H1 (cell line): ENCODE measurements around the gene ZBTB40. TPM values are rescaled to one million over a fixed set of nuclear protein-coding genes. Genes with fewer than 3 reads are reported as not detected.

Experiments
- CTCF ChIA-PET: fragments of 300-600 bp; sonication (Branson Sonifier 250); formaldehyde crosslinking; loops from one replicate; lab custom pipeline; 2021; ENCODE audit not compliant: partially characterized antibody; lab: Charles Lee
- POLR2A ChIA-PET: fragments of 300-600 bp; sonication (Branson Sonifier 250); formaldehyde crosslinking; loops from one replicate; lab custom pipeline; 2021; ENCODE audit warnings: inconsistent platforms; ENCODE audit not compliant: partially characterized antibody; lab: Charles Lee
- DNase-seq, 2 experiments: peaks; one replicate each; pipeline versions ENCODE4 v3.0.0 to v3.0.0-alpha.2; 2010 to 2022; ENCODE audit warnings: low spot score in 2 of 2, low read depth in 1 of 2, mixed read lengths in 1 of 2
- FAIRE-seq: peaks from 2 replicates; lab custom pipeline; 2011; peaks lifted over from hg19 to GRCh38; lab: Jason Lieb, UNC
- H2AFZ ChIP-seq: 2 replicates; pipeline ENCODE4 v1.8.1; 2012; ENCODE audit warnings: low read length, inconsistent platforms
- H2AK5ac ChIP-seq: 2 replicates; pipeline ENCODE4 v1.6.1; 2013; ENCODE audit warnings: low read depth, low read length
- H2BK120ac ChIP-seq: replicated peaks from 2 replicates; pipeline ENCODE3; 2013; ENCODE audit warnings: low read depth, low read length, inconsistent platforms
- H2BK12ac ChIP-seq: 2 replicates; pipeline ENCODE4 v1.6.1; 2013; ENCODE audit warnings: low read depth, low read length
- H2BK15ac ChIP-seq: 2 replicates; pipeline ENCODE4 v1.6.1; 2013; ENCODE audit warnings: low read length
- H2BK20ac ChIP-seq: 2 replicates; pipeline ENCODE4 v1.6.1; 2013; ENCODE audit warnings: low read length
- H2BK5ac ChIP-seq: 2 replicates; pipeline ENCODE4 v1.6.1; 2013; ENCODE audit warnings: low read depth, low read length
- H3K14ac ChIP-seq: 2 replicates; pipeline ENCODE4 v1.6.1; 2013; ENCODE audit warnings: inconsistent platforms; ENCODE audit not compliant: insufficient read length
- H3K18ac ChIP-seq: 2 replicates; pipeline ENCODE4 v1.6.1; 2013; ENCODE audit warnings: low read length; ENCODE audit errors: extremely low read depth
- H3K23ac ChIP-seq: 2 replicates; pipeline ENCODE4 v1.6.1; 2013; ENCODE audit warnings: inconsistent platforms; ENCODE audit not compliant: insufficient read length
- H3K23me2 ChIP-seq: 2 replicates; pipeline ENCODE4 v1.6.1; 2013; ENCODE audit warnings: low read depth, low read length
- H3K27ac ChIP-seq: 2 replicates; pipeline ENCODE4 v1.6.1; 2011; ENCODE audit warnings: low read depth, low read length, inconsistent platforms
- H3K27me3 ChIP-seq, 4 experiments: replicated peaks in 1 of 4; 1 replicate in 1 of 4; 2 replicates in 3 of 4; pipeline versions ENCODE4 v1.6.1 to v1.8.1; 2011 to 2013; ENCODE audit warnings: low read length in 3 of 4, mild to moderate bottlenecking in 3 of 4, inconsistent platforms in 2 of 4, mixed read lengths in 2 of 4, moderate library complexity in 1 of 4; ENCODE audit not compliant: control insufficient read depth in 3 of 4, insufficient read depth in 3 of 4; ENCODE audit errors: extremely low read depth in 1 of 4
- H3K36me3 ChIP-seq, 4 experiments: 2 replicates each; pipeline versions ENCODE4 v1.6.1 to v1.8.1; 2011 to 2013; ENCODE audit warnings: mild to moderate bottlenecking in 4 of 4, low read length in 3 of 4, moderate library complexity in 2 of 4, control low read depth in 1 of 4, inconsistent platforms in 1 of 4; ENCODE audit not compliant: insufficient read depth in 4 of 4, control insufficient read depth in 2 of 4
- H3K4ac ChIP-seq: replicated peaks from 2 replicates; pipeline ENCODE3; 2013; ENCODE audit warnings: low read length, low read depth, mixed read lengths, inconsistent platforms; ENCODE audit not compliant: insufficient read length
- H3K4me1 ChIP-seq, 4 experiments: replicated peaks in 1 of 4; 1 replicate in 1 of 4; 2 replicates in 3 of 4; pipeline versions ENCODE4 v1.6.1 to v1.8.1; 2011 to 2013; ENCODE audit warnings: low read length in 3 of 4, inconsistent platforms in 2 of 4, mixed read lengths in 1 of 4; ENCODE audit not compliant: insufficient read depth in 4 of 4, control insufficient read depth in 3 of 4
- H3K4me2 ChIP-seq, 2 experiments: 2 replicates each; pipeline versions ENCODE4 v1.6.1 to v1.8.1; 2011 to 2013; ENCODE audit warnings: low read depth in 2 of 2, low read length in 2 of 2, control low read depth in 1 of 2, inconsistent platforms in 1 of 2, mild to moderate bottlenecking in 1 of 2; ENCODE audit not compliant: insufficient read depth in 1 of 2
- H3K4me3 ChIP-seq, 4 experiments: fragments of 200-600, 300-600 bp in 1 of 4; sonication (generic), shearing (Covaris generic), sonication (Bioruptor Twin) in 1 of 4; 2 replicates each; pipeline versions ENCODE4 v1.5.1 to v1.8.1; 2011 to 2016; ENCODE audit warnings: low read length in 4 of 4, low read depth in 3 of 4, control low read depth in 2 of 4, inconsistent platforms in 2 of 4, mild to moderate bottlenecking in 2 of 4, mixed read lengths in 1 of 4, moderate library complexity in 1 of 4; ENCODE audit not compliant: insufficient read depth in 2 of 4; ENCODE audit errors: extremely low read depth in 1 of 4
- H3K56ac ChIP-seq: replicated peaks from 2 replicates; pipeline ENCODE3; 2013; ENCODE audit warnings: low read depth, mild to moderate bottlenecking, mixed read lengths, low read length, inconsistent platforms; ENCODE audit not compliant: insufficient read length
- H3K79me1 ChIP-seq: 2 replicates; pipeline ENCODE4 v1.6.1; 2013; ENCODE audit warnings: low read depth, low read length, control low read depth
- H3K79me2 ChIP-seq, 2 experiments: 2 replicates each; pipeline versions ENCODE4 v1.6.1 to v1.8.1; 2012 to 2013; ENCODE audit warnings: low read length in 2 of 2, mild to moderate bottlenecking in 2 of 2, inconsistent platforms in 1 of 2; ENCODE audit not compliant: insufficient read depth in 2 of 2, control insufficient read depth in 1 of 2
- H3K9ac ChIP-seq, 4 experiments: replicated peaks in 1 of 4; 1 replicate in 1 of 4; 2 replicates in 3 of 4; pipeline versions ENCODE4 v1.6.1 to v1.8.1; 2011 to 2013; ENCODE audit warnings: low read depth in 3 of 4, low read length in 3 of 4, control low read depth in 2 of 4, mild to moderate bottlenecking in 2 of 4, moderate library complexity in 2 of 4, inconsistent platforms in 1 of 4; ENCODE audit errors: extremely low read depth in 1 of 4
- H3K9me3 ChIP-seq, 2 experiments: 2 replicates each; pipeline versions ENCODE4 v1.6.1 to v1.8.1; 2012 to 2013; ENCODE audit warnings: mild to moderate bottlenecking in 2 of 2, moderate library complexity in 2 of 2, control low read depth in 1 of 2, inconsistent platforms in 1 of 2, low read depth in 1 of 2, low read length in 1 of 2, mixed read lengths in 1 of 2; ENCODE audit not compliant: insufficient read depth in 2 of 2
- H4K20me1 ChIP-seq, 2 experiments: replicated peaks in 1 of 2; 2 replicates each; pipeline versions ENCODE3 to v1.8.1; 2011 to 2013; ENCODE audit warnings: inconsistent platforms in 2 of 2, low read length in 2 of 2, mild to moderate bottlenecking in 1 of 2; ENCODE audit not compliant: insufficient read depth in 2 of 2, control insufficient read depth in 1 of 2
- H4K5ac ChIP-seq: 2 replicates; pipeline ENCODE4 v1.6.1; 2013; ENCODE audit warnings: low read length, low read depth, mixed read lengths, inconsistent platforms; ENCODE audit not compliant: insufficient read length
- H4K8ac ChIP-seq: 2 replicates; pipeline ENCODE4 v1.8.0; 2013; ENCODE audit warnings: mild to moderate bottlenecking, moderate library complexity, low read length, inconsistent platforms; ENCODE audit not compliant: insufficient read depth; ENCODE audit errors: extremely low read depth
- H4K91ac ChIP-seq: replicated peaks from 2 replicates; pipeline ENCODE3; 2013; ENCODE audit warnings: low read length, mixed read lengths, inconsistent platforms; ENCODE audit not compliant: insufficient read length
- BCL11A ChIP-seq, 2 experiments: IDR thresholded peaks; one replicate each; pipeline ENCODE4 v1.6.1; 2011; ENCODE audit warnings: low read depth in 2 of 2, low read length in 2 of 2, mild to moderate bottlenecking in 2 of 2
- CBX8 ChIP-seq: fragments of 300-800, 300-1000 bp; sonication (generic); IDR thresholded peaks from 2 replicates; pipeline ENCODE4 v1.7.1; 2016; ENCODE audit warnings: low read depth, low read length, borderline replicate concordance
- CTBP2 ChIP-seq: IDR thresholded peaks from 2 replicates; pipeline ENCODE4 v1.7.0; 2011; ENCODE audit warnings: borderline replicate concordance, mild to moderate bottlenecking, moderate library complexity, mixed read lengths, low read length; ENCODE audit not compliant: insufficient read depth, insufficient read length
- HDAC2 ChIP-seq, 2 experiments: fragments of 300-600 bp in 1 of 2; sonication (generic) in 1 of 2; IDR thresholded peaks; 2 replicates each; pipeline ENCODE4 v1.6.1; 2011 to 2012; ENCODE audit warnings: low read depth in 2 of 2, low read length in 2 of 2, mild to moderate bottlenecking in 2 of 2, moderate library complexity in 2 of 2, borderline replicate concordance in 1 of 2, inconsistent platforms in 1 of 2
- NANOG ChIP-seq: IDR thresholded peaks from 2 replicates; pipeline ENCODE4 v1.6.1; 2011; ENCODE audit warnings: low read length, low read depth, mild to moderate bottlenecking, inconsistent platforms; ENCODE audit not compliant: insufficient read depth, poor library complexity, severe bottlenecking
- SIX5 ChIP-seq: IDR thresholded peaks from 2 replicates; pipeline ENCODE4 v1.6.1; 2011; ENCODE audit warnings: mild to moderate bottlenecking, low read depth, low read length
- SUZ12 ChIP-seq: fragments of 200-600 bp; sonication (generic); IDR thresholded peaks from 2 replicates; pipeline ENCODE4 v1.6.1; 2012; ENCODE audit warnings: mild to moderate bottlenecking, inconsistent platforms, low read length, moderate library complexity, mixed read lengths
- TCF12 ChIP-seq: IDR thresholded peaks from 2 replicates; pipeline ENCODE4 v1.6.1; 2011; ENCODE audit warnings: low read depth, mild to moderate bottlenecking, low read length
- WGBS, 2 experiments: shearing (Covaris generic) in 1 of 2; methylation state at CpG; one replicate each; pipeline versions ENCODE4 v1.1.6 to v1.1.7; 2013 to 2015; ENCODE audit warnings: low lambda C conversion rate in 2 of 2, mixed read lengths in 2 of 2, inconsistent platforms in 1 of 2, low coverage in 1 of 2, missing lambda C conversion rate in 1 of 2; ENCODE audit not compliant: insufficient replicate concordance in 2 of 2, insufficient coverage in 1 of 2, insufficient read length in 1 of 2; ENCODE audit errors: extremely low coverage in 1 of 2, missing lambda C conversion rate in 1 of 2; 5-methylcytosine and 5-hydroxymethylcytosine counted together
- polyA plus RNA-seq, 7 experiments: library from polyadenylated mRNA; depleted of rRNA in 3 of 7; stranded (reverse) in 5 of 7; unstranded in 2 of 7; fragments of >200 nt in 5 of 7; fragments of 200-250 nt in 2 of 7; gene quantifications; 1 replicate in 5 of 7; 2 replicates in 1 of 7; 4 replicates in 1 of 7; pipeline versions ENCODE4 v1.2.1 to v1.2.3, GENCODE V29; 2011 to 2013; ENCODE audit warnings: missing spikeins in 2 of 7, mixed read lengths in 2 of 7
- total RNA-seq: library from RNA; stranded (reverse); fragmentation: NEBNext Ultra II Directional; extraction: Animal tissue kit (Norgen Biotek cat#: 25700); gene quantifications from 2 replicates; pipeline ENCODE4 v1.2.1, GENCODE V29; 2021
- TF ChIP-seq, protein P1 (sequence below), 3 experiments: IDR thresholded peaks; 1 replicate in 2 of 3; 2 replicates in 1 of 3; pipeline versions ENCODE4 v1.5.1 to v1.6.1; 2011; ENCODE audit warnings: low read length in 3 of 3, mild to moderate bottlenecking in 3 of 3, inconsistent platforms in 2 of 3, low read depth in 1 of 3, moderate library complexity in 1 of 3; ENCODE audit not compliant: insufficient read depth in 1 of 3; ENCODE audit errors: control extremely low read depth in 1 of 3

ZBTB40 gene
- total and polyA plus RNA-seq, 2 of the 8 experiments (the other 6 are each of a cell fraction or from before 2014, with no cell fraction given): 3.1 to 19.3 TPM

DNA sequence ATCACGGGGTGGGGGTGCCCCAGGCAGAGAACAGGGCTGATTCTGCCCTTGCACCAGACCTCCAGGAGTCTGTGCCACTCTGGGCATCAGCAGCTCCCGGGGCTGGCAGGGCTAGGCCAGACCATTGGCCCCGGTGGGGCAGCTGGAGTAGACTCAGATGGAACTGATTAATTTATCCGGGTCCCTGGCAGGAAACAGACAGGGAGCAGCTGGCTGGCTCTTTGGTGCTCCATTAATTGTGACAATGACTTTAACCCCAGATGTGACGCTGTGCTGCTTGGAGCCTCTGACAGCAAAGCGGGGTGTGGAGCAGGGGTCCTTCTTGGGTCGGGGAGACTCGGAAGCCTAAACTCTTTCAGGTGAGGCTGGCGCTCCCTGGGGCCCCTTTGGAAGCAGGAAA, 121.2 kb downstream of the ZBTB40 start:
- DNase-seq (no peak), FAIRE-seq (no peak)
- no peak overlapping the region for H4K91ac ChIP-seq
- no peak overlapping the region for H2BK15ac ChIP-seq
- H3K4me2 ChIP-seq: no peak overlapping the region
- H2BK20ac ChIP-seq: no peak overlapping the region
- no peak overlapping the region for H2AK5ac ChIP-seq
- peaks cover 0 to 7% (median 2%) of the 10 kb centered on the region in 4 experiments; a peak in 4 of 7 replicates for H3K4me1 ChIP-seq
- POLR2A ChIA-PET: interaction anchor here (0.9 to 1.2 kb wide), 2 partner anchors 19 to 22 kb away, joined by 3 read pairs; no protein-coding TSS in a partner anchor
- H3K4ac ChIP-seq: no peak overlapping the region
- no peak overlapping the region for H3K56ac ChIP-seq
- no peak overlapping the region for H4K5ac ChIP-seq
- H3K23me2 ChIP-seq: peaks cover 3% of the 10 kb centered on the region; the same call in 1 of the 2 replicates
- H2BK5ac ChIP-seq: no peak overlapping the region
- H2BK120ac ChIP-seq: no peak overlapping the region
- CTCF ChIA-PET: interaction anchor here (1.2 kb wide), 1 partner anchor 8 kb away, joined by 3 read pairs; no protein-coding TSS in a partner anchor
- peak overlapping the region; percentile 6; the same call in 1 of the 2 replicates for H4K8ac ChIP-seq
- 86% methylated on average over 9 of the region's 9 CpGs; no CpG with 5 or more reads in 1 of the 2 experiments for WGBS, 2 experiments
- peaks cover 0 to under 1% of the 10 kb centered on the region in 2 experiments; a peak in 3 of 4 replicates for H3K9me3 ChIP-seq
- H3K18ac ChIP-seq: no peak overlapping the region
- H4K20me1 ChIP-seq: peaks cover 2 to 6% of the 10 kb centered on the region in 2 experiments
- no peaks in the 10 kb centered on the region; a peak in 1 of 8 replicates for H3K36me3 ChIP-seq
- no peak overlapping the region for H2BK12ac ChIP-seq
- no peak overlapping the region for H3K9ac ChIP-seq
- H3K27me3 ChIP-seq: no peaks in the 10 kb centered on the region
- H3K14ac ChIP-seq: no peak overlapping the region
- H3K79me2 ChIP-seq: no peaks in the 10 kb centered on the region
- no peak overlapping the region for H3K27ac ChIP-seq
- H3K4me3 ChIP-seq: no peak overlapping the region
- H2AFZ ChIP-seq: no peak overlapping the region
- no peaks in the 10 kb centered on the region; the same call in 1 of the 2 replicates for H3K79me1 ChIP-seq
- H3K23ac ChIP-seq: no peak overlapping the region
- TF ChIP-seq BCL11A (IDR thresholded peaks at IDR 0.05; ENCODE audit: low read depth in 2 of 2, low read length in 2 of 2): no peak
- no peak for TF ChIP-seq SIX5
- no peak for TF ChIP-seq TCF12
- TF ChIP-seq SUZ12: no peak
- TF ChIP-seq, protein P1, sequence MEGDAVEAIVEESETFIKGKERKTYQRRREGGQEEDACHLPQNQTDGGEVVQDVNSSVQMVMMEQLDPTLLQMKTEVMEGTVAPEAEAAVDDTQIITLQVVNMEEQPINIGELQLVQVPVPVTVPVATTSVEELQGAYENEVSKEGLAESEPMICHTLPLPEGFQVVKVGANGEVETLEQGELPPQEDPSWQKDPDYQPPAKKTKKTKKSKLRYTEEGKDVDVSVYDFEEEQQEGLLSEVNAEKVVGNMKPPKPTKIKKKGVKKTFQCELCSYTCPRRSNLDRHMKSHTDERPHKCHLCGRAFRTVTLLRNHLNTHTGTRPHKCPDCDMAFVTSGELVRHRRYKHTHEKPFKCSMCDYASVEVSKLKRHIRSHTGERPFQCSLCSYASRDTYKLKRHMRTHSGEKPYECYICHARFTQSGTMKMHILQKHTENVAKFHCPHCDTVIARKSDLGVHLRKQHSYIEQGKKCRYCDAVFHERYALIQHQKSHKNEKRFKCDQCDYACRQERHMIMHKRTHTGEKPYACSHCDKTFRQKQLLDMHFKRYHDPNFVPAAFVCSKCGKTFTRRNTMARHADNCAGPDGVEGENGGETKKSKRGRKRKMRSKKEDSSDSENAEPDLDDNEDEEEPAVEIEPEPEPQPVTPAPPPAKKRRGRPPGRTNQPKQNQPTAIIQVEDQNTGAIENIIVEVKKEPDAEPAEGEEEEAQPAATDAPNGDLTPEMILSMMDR (IDR thresholded peaks at IDR 0.05; ENCODE audit: control extremely low read depth in 1 of 3, insufficient read depth in 1 of 3, low read depth in 1 of 3, low read length in 3 of 3): no peak
- TF ChIP-seq NANOG: no peak
- TF ChIP-seq HDAC2 (IDR thresholded peaks at IDR 0.05; ENCODE audit: borderline replicate concordance in 1 of 2, low read depth in 2 of 2, low read length in 2 of 2): no peak
- no peak for TF ChIP-seq CBX8
- TF ChIP-seq CTBP2: no peak
